IMR-90 (cell line): ENCODE results near the gene STRN4. TPM values are rescaled to one million over a fixed set of nuclear protein-coding genes. Genes with fewer than 3 reads are reported as not detected.

Experiments used
- ATAC-seq: fragments of 200-7000 bp; cut with Tn5 transposase; 2 replicates; pipeline ENCODE4 v1.9.1; 2020; ENCODE audit warnings: low read depth, mild to moderate bottlenecking, moderate library complexity
- BruUV-seq: library from RNA; stranded (reverse); fragments of 400-500 nt; replicated peaks from 2 replicates; lab custom pipeline; 2021; lab: Mats Ljungman, UMichigan
- CTCF ChIA-PET: fragments of 300-600 bp; formaldehyde crosslinking; extraction: SDS; loops from one replicate; lab custom pipeline; 2021; ENCODE audit warnings: antibody characterized with exemption; lab: Yijun Ruan, JAX
- POLR2A ChIA-PET: fragments of 300-600 bp; sonication (Branson Sonifier 250); formaldehyde crosslinking; loops from one replicate; lab custom pipeline; 2022; ENCODE audit warnings: antibody characterized with exemption; ENCODE audit not compliant: unreplicated experiment; lab: Charles Lee
- DNase-seq: peaks from one replicate; pipeline ENCODE4 v3.0.0; 2013
- H2AFZ ChIP-seq: replicated peaks from 2 replicates; pipeline ENCODE3; 2013; ENCODE audit warnings: low read length, mild to moderate bottlenecking; ENCODE audit not compliant: poor library complexity
- H2AK5ac ChIP-seq: 2 replicates; pipeline ENCODE4 v1.6.1; 2013; ENCODE audit warnings: low read depth, low read length, inconsistent platforms
- H2AK9ac ChIP-seq: replicated peaks from 2 replicates; pipeline ENCODE3; 2013; ENCODE audit warnings: mild to moderate bottlenecking, low read depth, low read length, moderate library complexity; ENCODE audit not compliant: poor library complexity
- H2BK120ac ChIP-seq: 2 replicates; pipeline ENCODE4 v1.6.1; 2013; ENCODE audit warnings: low read depth, low read length, inconsistent platforms
- H2BK15ac ChIP-seq: 3 replicates; pipeline ENCODE4 v1.6.1; 2013; ENCODE audit warnings: low read depth, low read length, inconsistent platforms
- H2BK20ac ChIP-seq: 2 replicates; pipeline ENCODE4 v1.6.1; 2013; ENCODE audit warnings: low read depth, mild to moderate bottlenecking, inconsistent platforms, low read length, moderate library complexity
- H2BK5ac ChIP-seq: 2 replicates; pipeline ENCODE4 v1.6.1; 2013; ENCODE audit warnings: mild to moderate bottlenecking, low read depth, low read length, inconsistent platforms; ENCODE audit not compliant: poor library complexity, severe bottlenecking
- H3K14ac ChIP-seq: replicated peaks from 2 replicates; pipeline ENCODE4 v1.6.1; 2013; ENCODE audit warnings: low read depth, low read length, inconsistent platforms
- H3K18ac ChIP-seq: 2 replicates; pipeline ENCODE4 v1.6.1; 2013; ENCODE audit warnings: low read depth, low read length, control low read depth
- H3K23ac ChIP-seq: 2 replicates; pipeline ENCODE4 v1.6.1; 2013; ENCODE audit warnings: low read depth, low read length, inconsistent platforms
- H3K27ac ChIP-seq: 2 replicates; pipeline ENCODE4 v1.5.1; 2013; ENCODE audit warnings: mild to moderate bottlenecking, control low read depth, low read length; ENCODE audit not compliant: insufficient read depth
- H3K27me3 ChIP-seq: 2 replicates; pipeline ENCODE4 v1.6.1; 2013; ENCODE audit warnings: low read length; ENCODE audit not compliant: control insufficient read depth, insufficient read depth
- H3K36me3 ChIP-seq: 2 replicates; pipeline ENCODE4 v1.6.1; 2013; ENCODE audit warnings: low read length, mixed read lengths; ENCODE audit not compliant: control insufficient read depth, insufficient read depth
- H3K4ac ChIP-seq: 2 replicates; pipeline ENCODE4 v1.6.1; 2013; ENCODE audit warnings: low read depth, low read length, inconsistent platforms
- H3K4me1 ChIP-seq: 2 replicates; pipeline ENCODE4 v1.6.1; 2013; ENCODE audit warnings: low read length, mixed read lengths; ENCODE audit not compliant: control insufficient read depth, insufficient read depth
- H3K4me2 ChIP-seq: 2 replicates; pipeline ENCODE4 v1.6.1; 2013; ENCODE audit warnings: low read depth, mild to moderate bottlenecking, control low read depth, low read length, moderate library complexity
- H3K4me3 ChIP-seq: 2 replicates; pipeline ENCODE4 v1.5.1; 2013; ENCODE audit warnings: low read depth, mild to moderate bottlenecking, control low read depth, low read length, moderate library complexity; ENCODE audit not compliant: insufficient read depth
- H3K56ac ChIP-seq: 2 replicates; pipeline ENCODE4 v1.6.1; 2013; ENCODE audit warnings: low read length, inconsistent platforms; ENCODE audit not compliant: insufficient read depth; ENCODE audit errors: extremely low read depth
- H3K79me1 ChIP-seq, 2 experiments: 2 replicates each; pipeline ENCODE4 v1.6.1; 2013; ENCODE audit warnings: low read length in 2 of 2, inconsistent platforms in 1 of 2, low read depth in 1 of 2
- H3K9ac ChIP-seq: 2 replicates; pipeline ENCODE4 v1.6.1; 2013; ENCODE audit warnings: low read depth, low read length, control low read depth
- H3K9me1 ChIP-seq: 2 replicates; pipeline ENCODE4 v1.6.1; 2013; ENCODE audit warnings: low read length, inconsistent platforms; ENCODE audit not compliant: insufficient read depth
- H3K9me3 ChIP-seq: 2 replicates; pipeline ENCODE4 v1.6.1; 2013; ENCODE audit warnings: low read length; ENCODE audit not compliant: control insufficient read depth, insufficient read depth
- H4K20me1 ChIP-seq: 2 replicates; pipeline ENCODE4 v1.6.1; 2013; ENCODE audit warnings: low read length, inconsistent platforms; ENCODE audit not compliant: insufficient read depth
- H4K5ac ChIP-seq: 2 replicates; pipeline ENCODE4 v1.6.1; 2013; ENCODE audit warnings: mild to moderate bottlenecking, low read depth, low read length, control low read depth
- H4K8ac ChIP-seq, 2 experiments: 2 replicates each; pipeline ENCODE4 v1.6.1; 2013; ENCODE audit warnings: low read depth in 2 of 2, low read length in 2 of 2, control low read depth in 1 of 2, inconsistent platforms in 1 of 2
- H4K91ac ChIP-seq: 2 replicates; pipeline ENCODE4 v1.6.1; 2013; ENCODE audit warnings: low read depth, low read length, inconsistent platforms; ENCODE audit not compliant: insufficient read depth
- CEBPB ChIP-seq: IDR thresholded peaks from 2 replicates; pipeline ENCODE4 v1.6.1; 2012; ENCODE audit warnings: low read depth, low read length, improper control_type of control experiment
- MAZ ChIP-seq: IDR thresholded peaks from 2 replicates; pipeline ENCODE4 v1.6.1; 2012; ENCODE audit warnings: low read depth, mild to moderate bottlenecking, low read length, improper control_type of control experiment, moderate library complexity, borderline replicate concordance
- NFE2L2 ChIP-seq: fragments of 150-350 bp; IDR thresholded peaks from 2 replicates; pipeline ENCODE4 v1.6.1; 2016; ENCODE audit warnings: low read depth, mild to moderate bottlenecking, low read length
- SMC3 ChIP-seq: fragments of 150-350 bp; IDR thresholded peaks from 2 replicates; pipeline ENCODE4 v1.6.1; 2016; ENCODE audit warnings: low read depth, mild to moderate bottlenecking, antibody characterized with exemption, low read length, moderate library complexity
- USF2 ChIP-seq: fragments of 150-350 bp; IDR thresholded peaks from 2 replicates; pipeline ENCODE4 v1.6.1; 2017; ENCODE audit warnings: mild to moderate bottlenecking, antibody characterized with exemption, low read length, low read depth
- WGBS, 2 experiments: methylation state at CpG; one replicate each; pipeline versions ENCODE4 v1.1.5 to v1.1.7; 2013; ENCODE audit warnings: missing lambda C conversion rate in 2 of 2; ENCODE audit not compliant: insufficient read length in 1 of 2; ENCODE audit errors: extremely low coverage in 2 of 2; 5-methylcytosine and 5-hydroxymethylcytosine counted together
- dilution Hi-C: fragments of 300-500 bp; cut with HindIII; formaldehyde crosslinking; loops from one replicate; pipeline ENCODE4 v1.14.3; 2018; ENCODE audit warnings: low sequenced_read_pairs; ENCODE audit not compliant: unreplicated experiment
- in situ Hi-C: fragments of 300-500 bp; cut with MboI; formaldehyde crosslinking; loops from 3 replicates; pipeline ENCODE4 v1.14.3; 2019; ENCODE audit warnings: low sequenced_read_pairs, inconsistent platforms, mixed read lengths
- intact Hi-C: fragments of 100-400 bp; cut with micrococcal nuclease; formaldehyde crosslinking; loops from 2 replicates; pipeline ENCODE4 v1.10.0; 2022
- polyA plus RNA-seq, 3 experiments: library from polyadenylated mRNA; depleted of rRNA; stranded (reverse); fragments of >200 nt; gene quantifications; 2 replicates each; pipeline ENCODE4 v1.2.3, GENCODE V29; 2012; ENCODE audit warnings: low replicate concordance in 1 of 3
- total RNA-seq: library from RNA; depleted of rRNA; stranded (reverse); fragments of >200 nt; gene quantifications from 2 replicates; pipeline ENCODE4 v1.2.3, GENCODE V29; 2012

STRN4 gene
- total and polyA plus RNA-seq, 2 of the 4 experiments (the other 2 are of a cell fraction) = 36.7 to 112 TPM

- no peak overlapping the region for H2BK20ac ChIP-seq
- POLR2A ChIA-PET = no interaction called here
- in situ Hi-C loops = no loop called here
- H3K9me1 ChIP-seq = peaks cover 30% of the 10 kb centered on the region
- DNase-seq (no peak), ATAC-seq (peak; percentile 22; the same call in 1 of the 2 replicates)
- H3K18ac ChIP-seq = no peak overlapping the region
- H3K4me1 ChIP-seq = peaks cover 32% of the 10 kb centered on the region
- peak overlapping the region; percentile 11; the same call in 1 of the 2 replicates for H3K4ac ChIP-seq
- H2AK5ac ChIP-seq = peak overlapping the region; percentile 36
- TF ChIP-seq SMC3 (no peak), NFE2L2 (no peak), MAZ (no peak), USF2 (peak; percentile 48; the same call in 1 of the 2 replicates), CEBPB (no peak)
- intact Hi-C loops = no loop called here
- no peak overlapping the region for H2AFZ ChIP-seq
- H2BK15ac ChIP-seq = no peak overlapping the region
- peak overlapping the region; percentile 33 for H2AK9ac ChIP-seq
- CTCF ChIA-PET = no interaction called here
- H3K27me3 ChIP-seq = no peaks in the 10 kb centered on the region
- 57% methylated on average over 10 of the region's 22 CpGs; no CpG with 5 or more reads in 1 of the 2 experiments for WGBS, 2 experiments
- peaks cover 51% of the 10 kb centered on the region for H3K36me3 ChIP-seq
- H3K23ac ChIP-seq = no peak overlapping the region
- no TSS peak for BruUV-seq
- H3K4me2 ChIP-seq = no peak overlapping the region
- H3K14ac ChIP-seq = no peak overlapping the region
- H2BK5ac ChIP-seq = no peak overlapping the region
- peak overlapping the region in 1 of 2 experiments; percentile 12; a peak in 1 of 4 replicates for H4K8ac ChIP-seq
- H3K9me3 ChIP-seq = no peaks in the 10 kb centered on the region
- no peak overlapping the region for H4K5ac ChIP-seq
- H2BK120ac ChIP-seq = no peak overlapping the region
- H4K20me1 ChIP-seq = peaks cover 85% of the 10 kb centered on the region
- peaks cover 42 to 83% of the 10 kb centered on the region in 2 experiments for H3K79me1 ChIP-seq
- H3K27ac ChIP-seq = peak overlapping the region; percentile 19; the same call in 1 of the 2 replicates
- H3K9ac ChIP-seq = no peak overlapping the region; the same call in 1 of the 2 replicates
- H3K56ac ChIP-seq = no peak overlapping the region
- H3K4me3 ChIP-seq = no peak overlapping the region
- no peak overlapping the region for H4K91ac ChIP-seq
- dilution Hi-C loops = no loop called here
These were observed 9.5 kb downstream of the STRN4 start for GRCh38 chr19:46736531-46737297.
